Endothelial cell of hepatic sinusoid (primary cell): ENCODE data around the gene C1QTNF9B.
"Not testable (repeated sequence)": the region's sequence is repeated elsewhere in the genome, so short reads cannot be mapped to it uniquely, and the experiment has no call there.

ENCODE experiments used
- in situ Hi-C: cut with HindIII; loops from 2 replicates; pipeline ENCODE4 v1.10.0; 2017; ENCODE audit warnings: low sequenced_read_pairs

The C1QTNF9B gene

GRCh38 chr13:23897452-23897919 is at the start of gene C1QTNF9B:
Gene C1QTNF9B (minus strand): TSS chr13:23897502.
- in situ Hi-C loops, result not testable (repeated sequence)

GRCh38 chr13:23946900-23947299 is 49.6 kb upstream of the C1QTNF9B start:
- in situ Hi-C loops, result no loop called here

- in situ Hi-C loops, result no loop called here
Measured at GRCh38 chr13:23946067-23946466, 48.8 kb upstream of the C1QTNF9B start.

DNA sequence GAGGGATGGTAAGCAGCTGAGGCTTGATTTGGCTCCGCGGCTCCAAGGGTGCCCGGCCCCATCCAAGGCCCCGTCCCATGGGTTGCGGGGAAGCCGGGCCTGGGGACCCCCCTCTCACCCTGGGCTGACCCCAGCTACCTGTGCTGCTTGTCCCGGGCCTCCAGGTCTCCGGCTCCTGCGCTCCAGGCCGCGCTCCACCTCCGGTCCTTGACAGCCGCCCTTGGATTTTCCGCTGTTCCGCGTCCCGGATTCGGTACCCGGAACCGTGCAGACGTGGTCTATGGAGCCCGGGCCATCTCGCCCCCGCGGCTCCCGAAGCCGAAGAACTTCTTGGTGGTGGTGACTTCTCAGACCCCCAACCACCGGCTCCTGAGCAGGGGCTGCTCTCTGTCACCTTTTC is 48.3 kb upstream of the C1QTNF9B start:
- in situ Hi-C loops, result no loop called here

DNA sequence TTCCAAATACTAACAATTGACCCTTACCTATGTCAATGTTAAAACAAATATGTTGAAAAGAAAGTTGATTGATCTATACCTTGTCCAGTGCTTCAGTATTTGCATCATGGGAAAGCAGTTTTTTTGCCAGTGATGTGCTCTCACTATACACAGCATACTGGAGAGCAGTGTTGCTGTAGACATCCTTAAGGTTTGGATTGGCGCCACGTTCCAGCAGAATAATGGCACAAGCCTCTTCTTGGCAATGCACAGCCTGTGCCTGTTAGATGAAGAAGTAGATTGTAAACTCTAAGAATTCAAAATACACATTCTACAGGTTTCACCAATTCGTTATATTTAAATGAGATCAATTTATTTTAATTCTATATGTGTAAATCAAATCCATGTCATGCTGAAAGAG is 43.9 kb upstream of the C1QTNF9B start:
- in situ Hi-C loops, result no loop called here

DNA sequence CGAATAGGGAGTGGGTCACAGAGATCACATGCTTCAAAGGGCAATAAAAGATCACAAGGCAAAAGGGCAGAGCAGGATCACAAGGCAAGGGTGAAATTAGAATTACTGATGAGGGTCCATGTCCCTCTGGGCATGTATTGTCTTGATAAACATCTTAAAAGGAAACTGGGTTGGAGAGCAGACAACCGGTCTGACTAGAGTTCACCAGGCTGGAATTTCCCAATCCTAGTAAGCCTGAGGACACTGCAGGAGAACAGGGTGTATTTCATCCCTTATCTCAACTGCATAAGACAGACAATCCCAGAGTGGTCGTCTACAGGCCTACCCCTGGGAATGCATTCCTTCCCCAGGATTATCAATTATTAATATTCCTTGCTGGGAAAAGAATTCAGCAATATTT is 42.4 kb upstream of the C1QTNF9B start:
- in situ Hi-C loops, result not testable (repeated sequence)

DNA sequence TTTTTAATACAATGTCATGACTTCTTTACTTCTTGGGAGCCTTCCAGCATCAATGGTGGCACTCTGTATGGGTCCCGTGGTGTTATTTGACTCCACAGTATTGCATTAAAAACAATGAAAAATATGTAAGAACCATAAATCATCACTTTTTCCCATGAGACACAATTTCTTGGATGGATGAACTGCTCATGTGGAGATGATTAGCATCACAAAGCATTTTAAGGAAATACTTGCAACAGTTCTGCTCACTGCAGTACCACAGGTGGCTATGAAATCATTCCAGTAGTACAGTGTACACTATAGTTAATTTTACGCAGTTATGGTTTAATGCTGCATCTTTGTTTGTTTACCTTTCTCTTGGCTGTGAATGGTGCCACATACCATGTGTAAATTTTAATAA is 37.2 kb upstream of the C1QTNF9B start:
- in situ Hi-C loops, result no loop called here

DNA sequence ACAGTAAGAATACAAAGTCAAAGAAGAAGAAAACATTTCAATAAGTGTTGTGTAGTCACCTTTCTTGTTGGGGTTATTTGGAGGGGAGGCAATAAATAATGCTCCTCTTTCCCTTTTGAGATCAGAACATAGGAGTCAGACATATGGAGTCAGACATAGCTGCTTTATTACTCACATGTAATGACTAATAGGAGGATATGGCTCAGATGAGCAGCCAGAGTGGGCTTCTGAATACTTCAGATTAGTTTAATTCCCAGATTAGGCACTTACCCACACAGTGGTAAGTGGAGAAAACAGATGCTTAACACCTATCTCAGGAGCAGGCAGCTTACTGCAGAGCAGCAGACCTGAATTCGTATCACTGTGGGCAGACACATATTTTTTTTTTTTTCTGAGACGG is 31.7 kb upstream of the C1QTNF9B start:
- in situ Hi-C loops, result no loop called here

GRCh38 chr13:23923031-23923430 is 25.7 kb upstream of the C1QTNF9B start:
- in situ Hi-C loops, result no loop called here

- in situ Hi-C loops, result no loop called here
Measured at GRCh38 chr13:23922005-23922932, 25.0 kb upstream of the C1QTNF9B start.

- in situ Hi-C loops, result no loop called here
Measured at GRCh38 chr13:23921451-23921888, 24.2 kb upstream of the C1QTNF9B start.

GRCh38 chr13:23919006-23919405 is 21.7 kb upstream of the C1QTNF9B start:
- in situ Hi-C loops, result no loop called here

DNA sequence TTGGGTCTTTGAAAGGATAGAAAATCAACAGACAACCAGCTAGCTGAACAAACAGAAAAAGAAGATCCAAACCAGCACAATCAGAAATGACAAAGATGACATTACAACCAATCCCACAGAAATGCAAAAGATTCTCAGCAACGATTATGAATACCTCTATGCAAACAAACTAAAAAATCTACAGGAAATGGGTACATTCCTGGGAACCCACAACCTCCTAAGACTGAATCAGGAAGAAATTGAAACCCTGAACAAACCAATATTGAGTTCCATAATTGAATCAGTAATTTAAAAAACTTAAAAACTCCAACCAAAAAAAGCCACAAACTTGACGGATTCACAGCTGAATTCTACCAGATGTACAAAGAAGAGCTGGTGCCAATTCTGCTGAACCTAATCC is 20.9 kb upstream of the C1QTNF9B start:
- in situ Hi-C loops, result no loop called here

DNA sequence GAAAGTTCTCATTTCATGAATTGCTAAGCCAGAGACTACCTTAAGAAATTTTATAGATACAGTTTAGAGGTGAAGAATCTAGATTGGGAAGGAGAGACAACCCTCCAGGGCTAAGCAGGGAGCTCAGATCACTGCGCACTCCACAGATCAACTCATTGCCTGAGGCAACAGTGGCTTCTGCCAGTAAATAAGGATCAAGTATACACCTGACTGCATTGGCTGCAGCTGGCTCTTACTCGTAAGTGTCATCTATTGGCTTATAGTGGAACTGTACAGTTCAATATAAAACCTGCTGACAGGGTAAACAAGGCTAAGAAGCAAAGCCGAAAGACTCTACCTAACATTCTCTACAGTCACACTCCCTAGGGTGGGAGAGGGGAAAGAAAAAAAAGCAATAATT is 18.0 kb upstream of the C1QTNF9B start:
- in situ Hi-C loops, result no loop called here

GRCh38 chr13:23912469-23912868 is 15.2 kb upstream of the C1QTNF9B start:
- in situ Hi-C loops, result no loop called here

- in situ Hi-C loops, result no loop called here
Measured at GRCh38 chr13:23909606-23910005, 12.3 kb upstream of the C1QTNF9B start.

GRCh38 chr13:23905766-23906165 is 8.5 kb upstream of the C1QTNF9B start:
- in situ Hi-C loops, result no loop called here

DNA sequence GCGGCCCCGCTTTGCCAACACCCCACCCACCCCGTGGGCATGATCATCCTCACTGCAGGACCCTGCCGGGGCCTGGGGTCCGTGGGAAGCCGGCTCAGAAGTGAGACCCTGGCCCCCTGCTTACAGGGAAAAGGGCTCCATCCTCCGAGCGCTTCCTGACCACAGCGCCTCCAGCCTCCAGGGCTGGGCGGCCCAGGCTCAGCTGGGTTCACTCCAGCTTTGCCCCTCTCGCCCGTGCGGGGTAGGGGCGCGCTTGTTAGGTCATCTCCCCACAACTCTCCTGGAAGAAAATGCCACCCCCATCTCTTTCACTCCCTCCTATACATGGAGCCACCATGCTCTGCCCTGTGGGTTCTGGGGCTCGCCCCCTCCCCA is 6.6 kb upstream of the C1QTNF9B start:
- in situ Hi-C loops, result no loop called here

GRCh38 chr13:23902975-23903905 is 5.9 kb upstream of the C1QTNF9B start:
- in situ Hi-C loops, result no loop called here

GRCh38 chr13:23901365-23901764 is 4.1 kb upstream of the C1QTNF9B start:
- in situ Hi-C loops, result no loop called here

- in situ Hi-C loops, result no loop called here
Measured at GRCh38 chr13:23899555-23899954, 2.3 kb upstream of the C1QTNF9B start.

- in situ Hi-C loops, result no loop called here
Measured at GRCh38 chr13:23898101-23898500, 799 bp upstream of the C1QTNF9B start.
